HCEC 1CT (cell line): ENCODE data around the gene ATAD2B.
"Not testable (repeated sequence)": the region's sequence is repeated elsewhere in the genome, so short reads cannot be mapped to it uniquely, and the experiment has no call there.

Experiments
- DNase-seq: peaks from one replicate; pipeline ENCODE4 v3.0.0-alpha.2; 2017

Gene ATAD2B

DNA sequence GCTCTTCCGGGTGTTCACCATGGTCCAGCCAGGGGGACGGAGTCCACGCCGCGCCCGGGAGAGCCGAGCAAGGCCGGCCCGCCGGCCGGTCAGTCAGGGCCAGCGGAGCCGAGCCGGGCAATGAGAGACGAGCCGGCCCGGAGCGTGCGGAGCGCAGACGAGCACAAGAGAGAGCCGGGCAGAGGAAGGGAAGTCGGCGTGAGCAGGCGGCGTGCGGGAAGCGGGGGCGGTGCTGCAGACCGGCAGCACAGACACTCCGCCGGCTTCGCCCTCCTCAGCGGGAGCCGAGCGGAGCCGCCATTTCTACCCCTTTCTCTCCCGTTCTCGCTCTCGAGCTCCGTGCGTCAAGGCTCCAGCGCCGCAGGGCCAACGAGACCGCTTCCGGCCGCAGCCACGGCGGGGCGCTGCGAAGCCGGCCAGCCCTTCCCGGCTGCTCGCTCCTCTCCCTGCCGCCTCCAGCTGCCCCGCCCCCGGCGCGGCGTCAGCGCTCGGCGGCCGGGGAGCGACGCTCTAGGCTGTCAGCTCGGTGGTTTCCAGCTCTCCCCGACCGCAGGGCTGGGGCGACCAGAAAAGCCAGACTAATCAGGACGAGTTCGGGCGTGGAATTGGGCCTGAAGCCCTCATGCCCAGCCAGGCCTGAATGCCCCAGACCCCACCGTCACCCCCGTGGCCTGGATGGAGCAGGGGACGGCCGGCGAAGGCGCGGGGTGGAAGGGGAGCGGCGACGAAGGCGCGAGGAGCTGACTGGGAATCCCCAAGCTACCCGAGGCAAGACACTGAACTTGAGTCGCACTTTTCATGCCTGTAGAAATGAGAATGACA, at the start of gene ATAD2B:
Gene ATAD2B (minus strand): TSS at position 374 of the 822 bp plus-strand sequence. CDS start 353 bp downstream, at position 21.
- DNase-seq = peak; percentile 95

DNA sequence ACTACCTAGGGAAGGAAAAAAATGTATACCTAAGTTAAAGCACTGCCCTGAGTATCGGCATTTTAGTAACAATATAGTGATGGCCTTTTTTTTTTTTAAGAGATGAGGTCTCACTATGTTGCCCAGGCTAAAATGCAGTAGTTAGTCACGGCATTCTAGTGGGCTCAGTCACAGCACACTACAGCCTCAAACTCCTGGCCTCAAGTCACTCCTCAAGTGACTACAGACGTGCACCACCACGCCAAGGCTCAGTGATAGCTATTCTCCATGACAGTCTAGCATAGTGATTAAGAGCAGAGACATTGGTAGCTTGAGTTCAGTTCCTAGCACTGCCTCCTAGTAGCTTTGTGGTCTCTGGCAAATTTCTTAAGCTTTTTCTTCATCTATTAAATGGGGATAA, 40.9 kb upstream of the ATAD2B start:
- DNase-seq = no peak

DNA sequence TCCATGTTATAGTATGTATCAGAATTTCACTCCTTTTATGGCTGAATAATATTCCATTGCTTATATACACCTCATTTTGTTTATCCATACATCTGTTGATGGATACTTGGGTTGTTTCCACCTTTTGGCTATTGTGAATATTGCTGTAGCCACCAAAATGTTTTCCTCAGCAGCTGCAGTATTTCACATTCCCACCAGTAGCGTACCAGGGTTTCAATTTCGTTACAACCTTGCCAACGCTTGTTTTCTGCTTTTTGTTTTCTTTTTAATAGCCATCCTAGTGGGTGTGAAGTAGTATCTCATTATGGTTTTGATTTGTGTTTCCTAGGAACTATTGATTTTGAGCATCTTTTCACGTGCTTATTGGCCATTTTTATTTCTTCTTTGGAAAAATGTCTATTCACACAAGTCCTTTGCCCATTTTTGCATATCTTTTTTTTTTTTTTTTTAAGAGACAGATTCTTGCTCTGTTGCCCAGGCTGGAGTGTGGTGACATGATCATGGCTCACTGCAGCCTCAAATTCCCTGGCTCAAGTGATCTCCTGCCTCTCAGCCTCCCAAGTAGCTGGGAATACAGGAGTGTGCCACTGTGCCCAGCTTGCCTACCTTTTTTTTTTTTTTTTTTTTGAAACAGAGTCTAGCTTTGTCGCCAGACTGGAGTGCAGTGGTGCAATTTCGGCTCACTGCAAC, 27.5 kb upstream of the ATAD2B start:
- no peak for DNase-seq

DNA sequence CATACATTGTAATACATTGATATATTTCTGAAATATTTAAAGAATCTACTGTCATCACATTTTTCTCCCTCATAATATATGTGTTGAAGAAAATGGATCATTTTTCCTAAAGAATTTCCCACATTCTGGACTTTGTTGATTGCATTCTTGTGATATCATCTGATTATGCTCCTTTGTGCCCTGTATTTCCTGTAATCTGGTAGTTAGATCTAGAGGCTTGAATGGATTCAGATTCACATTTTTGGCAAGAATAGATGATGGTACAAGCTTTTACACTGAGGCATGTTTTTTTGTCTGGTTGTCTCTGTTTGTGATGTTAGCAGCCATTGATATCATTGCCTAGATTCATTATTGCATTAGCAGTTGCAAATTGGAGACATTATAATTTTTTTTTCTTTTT, 26.7 kb upstream of the ATAD2B start:
- no peak for DNase-seq

DNA sequence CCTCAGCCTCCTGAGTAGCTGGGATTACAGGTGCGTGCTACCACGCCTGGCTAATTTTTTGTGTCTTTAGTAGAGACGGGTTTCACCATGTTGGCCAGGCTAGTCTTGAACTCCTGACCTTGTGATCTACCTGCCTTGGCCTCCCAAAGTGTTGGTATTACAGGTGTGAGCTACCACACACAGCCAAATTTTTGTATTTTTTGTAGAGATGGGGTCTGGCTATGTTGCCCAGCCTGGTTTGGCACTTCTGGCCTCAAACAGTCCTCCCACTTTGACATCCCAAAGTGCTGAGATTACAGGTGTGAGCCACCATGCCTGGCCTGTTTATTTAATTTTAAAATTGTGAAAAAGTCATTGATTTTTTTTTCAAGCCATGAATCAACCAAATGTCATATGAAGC, 25.6 kb upstream of the ATAD2B start:
- DNase-seq = not testable (repeated sequence)

DNA sequence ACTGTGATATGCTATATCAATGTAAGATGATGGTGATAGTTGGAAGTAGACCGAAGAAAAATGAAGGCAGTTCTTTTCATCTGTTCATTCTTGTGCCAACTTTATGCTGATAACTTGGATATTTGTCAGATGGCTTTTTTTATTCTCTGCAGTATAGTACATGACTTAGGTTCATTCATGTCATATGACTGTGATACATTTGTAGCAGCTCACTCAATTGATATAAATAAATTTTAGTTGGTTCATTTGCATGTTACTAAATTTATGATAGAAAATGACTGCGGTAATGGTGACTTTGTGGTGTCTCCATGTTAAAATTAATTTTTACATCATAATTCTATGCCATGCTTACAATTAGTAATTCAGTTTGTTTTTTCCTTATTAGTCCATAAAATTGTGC, 20.4 kb upstream of the ATAD2B start:
- no peak for DNase-seq

DNA sequence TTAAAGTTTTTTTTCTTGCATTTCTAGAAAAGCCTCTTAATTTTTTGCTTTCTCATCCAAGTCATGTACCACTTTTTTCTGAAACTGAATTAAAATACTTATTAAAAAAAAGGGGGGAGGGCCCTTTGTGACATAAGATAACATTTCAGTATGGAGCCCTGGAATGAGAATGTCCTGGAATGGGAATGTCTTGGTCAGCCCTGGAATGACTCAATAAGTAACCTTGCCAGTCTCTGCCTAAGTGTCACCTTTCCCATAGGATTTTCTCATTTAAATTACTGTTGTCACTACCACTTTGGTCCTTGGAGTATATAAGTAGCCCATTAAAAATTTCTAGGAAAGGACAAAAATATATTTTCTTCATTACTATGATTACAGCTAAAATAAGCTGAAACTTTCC, 18.1 kb upstream of the ATAD2B start:
- DNase-seq = no peak

DNA sequence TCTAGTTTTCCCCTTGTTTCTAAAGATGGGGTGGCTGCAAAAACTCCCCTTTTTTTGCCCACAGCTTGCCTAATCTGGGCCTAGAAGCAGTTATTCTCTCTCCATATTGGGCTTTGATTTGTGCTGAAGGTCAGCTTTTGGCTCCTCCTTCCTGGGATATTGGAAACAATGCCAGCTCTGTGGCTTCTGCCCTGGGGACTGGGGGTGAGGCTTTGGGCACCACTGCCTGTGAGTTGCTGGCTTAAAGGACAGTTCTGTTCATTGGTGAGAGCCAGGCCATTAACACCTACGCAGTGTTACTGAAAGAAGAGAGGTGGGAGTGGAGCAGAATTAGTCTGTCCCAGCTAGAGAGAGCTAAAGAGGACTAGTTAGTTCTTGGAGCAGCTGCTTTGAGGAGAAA, 17.6 kb upstream of the ATAD2B start:
- DNase-seq = no peak

DNA sequence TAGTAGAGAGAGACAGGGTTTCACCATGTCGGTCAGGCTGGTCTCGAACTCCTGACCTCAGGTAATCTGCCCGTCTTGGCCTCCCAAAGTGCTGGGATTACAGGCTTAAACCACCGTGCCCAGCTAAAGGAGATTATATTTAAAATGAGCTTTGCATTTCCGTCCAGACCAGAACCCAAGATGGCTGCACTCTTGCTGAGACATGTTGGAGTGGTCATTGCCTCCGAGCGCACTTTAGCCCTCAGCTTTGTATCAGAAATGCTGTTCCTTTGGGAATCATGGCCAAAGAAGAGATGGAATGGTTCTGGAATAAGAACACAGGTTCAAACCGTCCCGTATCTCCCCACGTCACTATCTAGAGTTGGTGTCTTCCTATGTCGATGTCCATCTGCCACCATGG, 16.7 kb upstream of the ATAD2B start:
- DNase-seq = no peak

DNA sequence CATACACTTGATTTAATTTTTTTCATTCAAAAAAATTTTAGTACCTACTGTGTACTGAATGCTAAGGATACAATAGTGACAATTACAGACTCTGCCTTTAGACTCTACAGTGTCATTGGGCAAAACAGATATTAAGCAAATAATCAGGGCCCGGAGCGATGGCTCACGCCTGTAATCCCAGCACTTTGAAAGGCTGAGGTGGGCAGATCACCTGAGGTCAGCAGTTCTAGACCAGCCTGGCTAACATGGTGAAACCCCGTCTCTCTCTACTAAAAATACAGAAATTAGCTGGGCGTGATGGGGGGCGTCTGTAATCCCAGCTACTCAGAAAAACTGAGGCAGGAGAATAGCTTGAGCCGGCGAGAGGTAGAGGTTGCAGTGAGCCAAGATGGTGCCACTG, 14.7 kb upstream of the ATAD2B start:
- no peak for DNase-seq

DNA sequence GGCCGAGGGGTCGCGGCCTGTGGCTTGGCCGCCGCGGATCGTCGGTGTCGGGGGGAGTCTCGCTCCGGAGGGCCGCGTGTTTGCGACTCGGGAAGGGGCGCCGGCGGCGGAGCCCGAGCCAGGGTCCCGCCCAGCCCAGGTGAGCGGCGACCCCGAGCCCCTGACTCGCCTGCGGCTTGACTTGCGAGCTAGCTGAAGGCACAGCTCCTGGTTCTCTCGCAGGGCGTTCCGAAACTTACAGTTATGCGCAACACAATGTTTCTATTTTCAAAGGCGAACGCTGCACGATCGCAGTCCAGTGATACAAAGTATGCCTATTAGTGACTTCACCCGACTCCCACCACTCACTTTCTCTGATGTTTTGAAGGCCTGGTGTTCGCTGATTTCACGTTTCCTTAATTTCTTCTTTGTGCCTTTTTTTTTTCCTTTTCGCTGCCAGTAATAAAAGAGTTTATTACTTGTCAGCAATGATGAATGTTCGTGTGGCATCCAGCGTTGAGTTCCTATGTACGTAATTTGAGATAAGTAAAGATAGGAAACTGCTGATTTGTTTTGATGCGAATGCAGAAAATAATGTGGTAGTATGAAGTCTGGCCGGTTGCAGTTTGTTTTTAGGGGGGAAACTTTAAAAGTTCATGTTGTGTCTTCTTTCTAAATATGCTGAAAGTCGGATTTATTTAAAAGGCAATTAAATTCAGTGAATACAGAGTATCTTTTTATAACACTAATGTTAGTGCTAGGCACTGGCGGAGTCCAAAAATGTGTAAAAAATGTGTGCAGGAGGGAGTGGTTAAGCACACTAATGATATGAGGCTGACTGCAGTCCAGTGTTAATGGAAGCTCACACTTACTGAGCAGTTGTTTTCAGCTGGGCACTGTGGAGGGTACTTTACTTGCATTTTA, 14.0 kb upstream of the ATAD2B start:
- peak; percentile 18 for DNase-seq

DNA sequence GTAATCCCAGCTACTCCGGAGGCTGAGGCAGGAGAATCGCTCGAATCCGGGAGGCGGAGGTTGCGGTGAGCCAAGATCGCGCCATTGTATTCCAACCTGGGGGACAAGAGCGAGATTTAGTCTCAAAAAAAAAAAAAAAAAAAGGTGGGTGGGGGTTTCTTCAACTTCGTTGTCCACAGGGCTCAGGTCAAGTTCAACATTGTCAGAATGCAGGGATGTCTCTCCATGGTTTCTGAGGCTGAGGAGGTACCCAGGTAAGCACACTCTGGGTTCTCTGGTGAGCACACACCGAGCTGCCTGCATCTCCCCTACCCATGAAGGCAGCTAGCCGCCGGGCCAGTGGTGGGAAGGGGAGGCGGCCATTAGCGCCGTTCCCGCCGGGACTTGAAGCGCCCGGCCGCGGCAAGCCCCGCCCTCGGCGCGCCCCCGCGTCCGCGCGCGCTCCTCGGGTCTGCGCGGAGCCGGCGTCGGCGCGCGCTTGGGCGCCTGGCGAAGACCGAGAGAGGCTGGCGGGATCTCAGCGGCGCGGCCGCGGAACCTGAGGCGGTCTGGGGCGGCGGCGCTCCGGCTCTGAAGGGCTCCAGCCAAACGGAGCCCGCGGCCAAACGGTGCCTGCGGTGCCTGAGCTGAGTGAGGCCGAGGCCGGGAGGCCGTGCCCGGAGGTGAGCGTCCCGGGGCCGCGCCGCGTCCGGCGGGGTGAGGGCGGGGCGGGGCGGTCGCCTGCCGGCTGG, 13.2 kb upstream of the ATAD2B start, which contains the start of gene UBXN2A:
Gene UBXN2A (plus strand): TSS at position 477 of the 731 bp plus-strand sequence. CDS start 17,852 bp downstream, outside the sequence.
- peak; percentile 81 for DNase-seq

DNA sequence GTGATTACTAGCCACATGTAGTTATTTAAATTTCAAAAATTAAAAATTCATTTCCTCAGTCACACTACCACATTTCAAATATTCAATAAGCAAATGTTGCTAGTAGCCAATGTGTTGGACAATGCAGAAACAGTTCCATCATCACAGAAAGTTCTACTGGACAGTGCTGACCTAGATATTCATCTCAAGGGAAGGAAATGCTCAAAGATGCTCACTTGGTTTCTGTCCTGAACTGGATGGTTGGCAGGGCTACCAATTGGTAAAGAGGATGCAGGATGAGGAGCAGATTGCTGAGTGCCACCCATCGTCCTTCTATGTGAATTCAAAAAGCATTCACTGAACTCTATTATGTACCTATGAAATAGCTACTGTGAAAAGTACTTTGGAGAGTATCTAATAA, 7.3 kb upstream of the ATAD2B start:
- no peak for DNase-seq

DNA sequence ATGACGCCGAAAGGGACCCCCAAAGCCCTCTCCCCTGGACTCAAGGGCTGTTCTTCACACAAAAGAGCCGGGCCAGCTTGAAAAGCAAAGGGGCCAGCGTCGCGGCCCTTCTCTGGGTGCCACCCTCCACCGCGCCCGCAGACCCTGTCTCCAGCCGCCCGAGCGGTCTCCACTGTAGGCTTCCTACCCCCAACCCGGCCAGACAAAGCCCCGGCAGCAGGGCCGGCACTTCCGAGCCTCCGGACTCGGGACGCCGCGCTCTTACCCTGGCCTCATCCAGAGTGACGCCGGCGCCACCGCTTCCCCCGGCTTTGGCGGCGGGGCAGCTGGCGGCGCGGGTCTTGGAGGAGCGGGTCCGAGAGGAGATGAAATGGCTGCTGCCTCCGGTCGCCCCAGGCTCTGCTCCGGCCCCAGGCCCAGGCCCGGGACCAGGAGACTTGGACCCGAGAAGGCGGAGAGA, 603 bp downstream of the ATAD2B start:
- DNase-seq = no peak

DNA sequence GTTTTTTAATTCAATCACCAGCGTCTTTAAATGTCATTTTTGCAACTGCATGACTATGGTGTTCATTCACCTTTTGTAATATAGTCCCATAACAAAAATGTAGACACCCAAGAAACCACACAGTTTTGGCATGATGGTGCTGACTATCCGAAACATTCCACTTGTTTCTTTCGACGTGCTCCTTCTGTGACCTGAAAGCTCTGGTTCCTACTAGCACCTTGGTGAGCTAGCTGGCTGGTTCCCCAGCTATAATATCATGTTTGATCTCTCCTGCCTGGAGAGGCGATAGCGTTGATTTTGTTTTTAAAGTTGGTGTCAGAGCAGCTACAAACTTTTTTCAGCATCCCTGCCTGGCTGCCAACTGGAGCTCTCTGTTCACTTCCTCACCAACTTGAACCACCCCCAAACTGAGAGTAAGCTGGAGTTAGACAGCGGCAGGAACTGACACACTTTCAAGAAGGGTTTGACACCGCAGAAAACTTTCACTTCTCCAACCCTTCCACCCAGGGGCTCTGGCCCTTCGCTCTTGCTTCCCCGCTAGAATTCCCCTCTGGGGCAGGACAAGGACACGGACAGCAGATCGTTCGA, 1.1 kb downstream of the ATAD2B start:
- peak; percentile 57 for DNase-seq

DNA sequence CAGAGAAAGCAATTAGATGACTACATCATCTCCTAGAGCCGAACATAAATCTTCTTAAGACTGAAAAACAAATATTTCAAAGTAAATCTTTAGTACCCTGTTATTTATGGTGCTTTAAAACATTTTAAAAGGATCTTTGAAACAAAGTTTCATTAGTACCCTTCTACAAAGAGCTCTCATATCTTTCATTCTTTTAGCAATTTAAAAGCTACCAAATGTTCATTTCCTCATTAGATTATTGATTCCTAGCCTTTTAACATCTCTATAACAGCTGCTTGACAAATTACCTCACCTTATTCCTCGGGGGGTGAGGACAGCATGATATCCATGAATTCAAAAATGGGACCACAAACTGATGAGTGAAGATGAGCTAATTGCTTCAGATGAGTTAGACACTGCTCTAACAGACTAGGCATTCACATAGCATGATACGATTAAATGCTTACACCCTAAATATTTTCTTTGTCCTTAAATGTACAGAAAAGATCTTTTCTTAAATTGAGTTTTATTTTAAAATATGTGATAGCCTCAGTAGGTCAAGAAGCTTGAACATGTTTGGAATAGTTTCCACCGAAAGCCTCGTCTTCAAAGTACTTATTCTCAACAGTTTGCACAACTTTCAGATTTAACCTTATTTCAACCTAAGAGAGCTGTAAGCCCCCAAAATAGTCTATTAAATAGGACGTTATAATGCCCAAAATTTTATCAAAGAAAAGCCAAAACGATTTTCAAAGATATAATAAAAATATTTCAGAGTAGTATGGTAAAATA, 2.1 kb downstream of the ATAD2B start:
- no peak for DNase-seq

DNA sequence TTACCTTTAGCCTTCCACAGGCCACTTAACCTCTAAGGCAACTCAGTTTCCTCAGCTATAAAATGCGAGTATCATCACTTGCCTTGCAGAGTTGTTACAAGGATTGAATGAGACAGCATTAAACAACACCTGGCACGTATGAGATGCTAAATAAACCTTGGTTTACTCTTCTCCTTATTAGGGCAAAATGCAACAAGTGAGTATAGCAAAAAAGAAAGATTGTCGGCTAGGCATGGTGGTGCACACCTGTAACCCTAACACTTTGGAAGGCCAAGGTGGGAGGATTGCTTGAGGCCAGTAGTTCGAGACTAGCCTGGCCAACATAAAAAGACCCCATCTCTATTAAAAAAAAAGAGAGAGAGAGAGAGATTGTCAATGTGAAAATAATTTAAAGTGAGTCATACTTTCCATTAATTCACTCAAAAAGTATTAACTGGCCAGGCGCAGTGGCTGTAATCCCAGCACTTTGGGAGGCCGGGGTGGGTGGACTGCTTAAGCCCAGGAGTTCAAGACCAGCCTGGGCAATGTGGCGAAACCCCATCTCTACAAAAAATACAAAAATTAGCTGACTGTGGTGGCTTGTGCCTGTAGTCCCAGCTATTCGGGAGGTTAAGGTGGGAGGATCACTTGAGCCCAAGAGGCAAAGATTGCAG, 8.0 kb downstream of the ATAD2B start:
- no peak for DNase-seq

DNA sequence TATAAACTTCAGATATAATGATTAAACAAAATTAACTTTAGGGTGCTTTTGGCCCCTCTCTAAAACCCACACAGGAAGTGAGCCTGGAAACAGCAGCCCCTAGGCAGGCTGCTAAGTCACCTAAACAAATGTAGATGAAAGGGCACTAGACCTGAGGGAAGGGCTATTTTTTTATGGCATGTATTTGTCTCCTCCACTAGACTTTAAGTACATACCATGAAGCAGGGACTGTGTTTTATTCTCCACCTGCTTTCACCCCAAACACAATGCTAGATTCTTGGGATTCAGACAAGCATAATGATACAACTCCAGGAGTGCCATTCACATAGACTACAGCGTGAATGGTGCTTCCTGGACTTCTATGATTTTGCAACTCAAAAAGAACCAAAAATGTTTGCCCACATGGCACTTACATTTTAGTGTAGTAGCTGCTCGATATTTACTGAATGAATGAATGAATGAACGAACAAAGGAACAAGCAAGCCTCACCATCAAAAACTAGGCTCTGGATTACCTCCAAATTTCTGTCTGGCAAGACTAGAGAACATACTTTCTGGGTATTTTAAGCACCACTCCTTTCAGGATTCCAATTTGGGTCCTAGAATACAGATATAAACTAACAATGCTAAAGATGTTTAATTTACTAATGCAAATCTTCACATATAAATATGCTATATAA, 10.1 kb downstream of the ATAD2B start:
- no peak for DNase-seq

DNA sequence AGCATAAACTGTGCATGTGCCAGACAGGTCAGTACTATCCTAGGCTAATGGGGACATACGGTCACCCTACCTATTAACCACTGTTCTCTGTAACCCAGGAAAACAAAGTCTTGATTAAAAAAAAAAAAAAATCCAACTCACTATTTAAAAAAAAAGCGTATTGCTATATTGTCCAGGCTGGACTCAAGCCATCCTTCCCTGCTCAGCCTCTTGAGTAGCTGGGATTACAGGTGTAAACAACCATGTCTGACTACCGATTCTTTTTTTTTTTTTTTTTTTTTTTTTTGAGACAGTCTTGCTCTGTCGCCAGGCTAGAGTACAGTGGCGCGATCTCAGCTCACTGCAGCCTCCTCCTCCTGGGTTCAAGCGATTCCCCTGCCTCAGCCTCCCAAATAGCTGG, 11.6 kb downstream of the ATAD2B start:
- DNase-seq = no peak

DNA sequence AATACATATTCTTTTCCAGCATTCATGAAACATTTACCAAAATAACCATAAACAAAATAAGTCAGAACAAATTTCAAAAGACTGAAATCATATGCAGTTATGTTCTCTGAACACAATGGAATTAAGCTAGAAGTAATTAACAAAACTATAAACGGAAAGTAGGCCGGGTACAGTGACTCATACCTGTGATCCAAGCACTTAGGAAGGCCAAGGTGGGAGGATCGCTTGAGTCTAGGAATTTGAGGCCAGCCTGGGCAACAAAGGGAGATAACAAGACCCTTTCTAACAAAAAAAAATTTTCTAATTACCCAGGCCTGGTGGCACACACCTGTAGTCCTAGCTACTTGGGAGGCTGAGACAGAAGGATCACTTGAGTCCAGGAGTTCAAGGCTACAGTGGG, 14.9 kb downstream of the ATAD2B start:
- no peak for DNase-seq
